Measurements from ENCODE around the gene ZC3H12C. TPM values are rescaled to one million over a fixed set of nuclear protein-coding genes. Genes with fewer than 3 reads are reported as not detected.

Gene ZC3H12C
- total RNA-seq, 1 donor from 2014 or later, result 10.2 TPM

GRCh38 chr11:110110854-110111253, 17.7 kb downstream of the ZC3H12C start:
- no peak for TF ChIP-seq CTCF (IDR thresholded peaks at IDR 0.05; ENCODE audit: insufficient read depth, low read length, poor library complexity, severe bottlenecking)
- Histone ChIP-seq H3K36me3 (ENCODE audit: control insufficient read depth, insufficient read depth, low read length) (no peaks in the 10 kb centered on the region), H3K4me3 (ENCODE audit: low read depth, low read length) (no peak overlapping the region), H3K27me3 (ENCODE audit: control insufficient read depth, insufficient read depth, low read length) (no peaks in the 10 kb centered on the region)
- no peak for DNase-seq (ENCODE audit: low read depth)

- H3K36me3 ChIP-seq (ENCODE audit: control insufficient read depth, insufficient read depth, low read length), result no peaks in the 10 kb centered on the region
- H3K4me3 ChIP-seq (ENCODE audit: low read depth, low read length), result no peak overlapping the region
- no peaks in the 10 kb centered on the region for H3K27me3 ChIP-seq (ENCODE audit: control insufficient read depth, insufficient read depth, low read length)
- no peak for DNase-seq (ENCODE audit: low read depth)
- no peak for TF ChIP-seq CTCF (IDR thresholded peaks at IDR 0.05; ENCODE audit: insufficient read depth, low read length, poor library complexity, severe bottlenecking)
These were observed 19.3 kb downstream of the ZC3H12C start for GRCh38 chr11:110112457-110112856.

GRCh38 chr11:110113505-110113904, 20.3 kb downstream of the ZC3H12C start:
- TF ChIP-seq CTCF (IDR thresholded peaks at IDR 0.05; ENCODE audit: insufficient read depth, low read length, poor library complexity, severe bottlenecking), result no peak
- Histone ChIP-seq H3K4me3 (ENCODE audit: low read depth, low read length) (no peak overlapping the region), H3K27me3 (ENCODE audit: control insufficient read depth, insufficient read depth, low read length) (no peaks in the 10 kb centered on the region), H3K36me3 (ENCODE audit: control insufficient read depth, insufficient read depth, low read length) (no peaks in the 10 kb centered on the region)
- DNase-seq (ENCODE audit: low read depth), result no peak

DNA sequence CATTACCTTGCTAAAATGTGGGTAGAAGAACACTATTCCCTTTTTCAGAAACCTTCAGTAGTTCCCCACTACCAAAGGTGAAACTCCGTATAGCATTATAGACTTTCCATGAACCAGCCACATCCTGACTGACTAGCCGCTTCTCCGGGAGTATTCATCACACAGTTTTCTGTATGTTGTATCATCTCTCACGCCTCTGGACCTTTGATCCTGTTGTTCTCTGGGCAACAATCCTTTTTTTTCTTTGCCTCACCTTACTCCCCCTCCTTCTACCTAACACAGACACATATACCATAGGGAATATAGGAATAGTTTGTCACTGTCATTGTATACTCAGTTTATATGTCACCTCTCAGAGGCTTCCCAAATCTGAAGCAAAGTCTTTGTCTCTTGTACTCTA, 20.8 kb downstream of the ZC3H12C start:
- DNase-seq (ENCODE audit: low read depth), result no peak
- no peak overlapping the region for H3K4me3 ChIP-seq (ENCODE audit: low read depth, low read length)
- no peak for TF ChIP-seq CTCF (IDR thresholded peaks at IDR 0.05; ENCODE audit: insufficient read depth, low read length, poor library complexity, severe bottlenecking)
- H3K36me3 ChIP-seq (ENCODE audit: control insufficient read depth, insufficient read depth, low read length), result no peaks in the 10 kb centered on the region
- no peaks in the 10 kb centered on the region for H3K27me3 ChIP-seq (ENCODE audit: control insufficient read depth, insufficient read depth, low read length)

DNA sequence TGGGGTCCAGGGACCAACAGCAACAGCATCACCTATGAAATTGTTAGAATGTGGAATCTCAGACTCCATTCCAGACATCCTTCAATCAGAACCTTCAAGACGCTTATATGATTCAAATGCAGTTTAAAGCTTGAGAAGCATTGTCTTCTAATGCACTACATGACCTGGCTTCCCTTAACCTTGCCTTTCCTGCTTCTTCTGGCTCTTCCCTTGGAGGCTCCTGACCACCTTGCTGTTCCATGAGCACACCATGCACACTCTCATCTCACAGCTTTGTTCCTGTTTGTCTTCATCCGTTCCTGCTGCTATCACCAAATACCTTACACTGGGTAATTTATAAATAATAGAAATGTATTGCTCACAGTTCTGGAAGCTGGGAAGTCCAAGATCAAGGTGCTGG, 26.1 kb downstream of the ZC3H12C start:
- TF ChIP-seq CTCF (IDR thresholded peaks at IDR 0.05; ENCODE audit: insufficient read depth, low read length, poor library complexity, severe bottlenecking), result no peak
- H3K4me3 ChIP-seq (ENCODE audit: low read depth, low read length), result no peak overlapping the region
- no peak for DNase-seq (ENCODE audit: low read depth)
- H3K36me3 ChIP-seq (ENCODE audit: control insufficient read depth, insufficient read depth, low read length), result no peaks in the 10 kb centered on the region
- H3K27me3 ChIP-seq (ENCODE audit: control insufficient read depth, insufficient read depth, low read length), result no peaks in the 10 kb centered on the region

DNA sequence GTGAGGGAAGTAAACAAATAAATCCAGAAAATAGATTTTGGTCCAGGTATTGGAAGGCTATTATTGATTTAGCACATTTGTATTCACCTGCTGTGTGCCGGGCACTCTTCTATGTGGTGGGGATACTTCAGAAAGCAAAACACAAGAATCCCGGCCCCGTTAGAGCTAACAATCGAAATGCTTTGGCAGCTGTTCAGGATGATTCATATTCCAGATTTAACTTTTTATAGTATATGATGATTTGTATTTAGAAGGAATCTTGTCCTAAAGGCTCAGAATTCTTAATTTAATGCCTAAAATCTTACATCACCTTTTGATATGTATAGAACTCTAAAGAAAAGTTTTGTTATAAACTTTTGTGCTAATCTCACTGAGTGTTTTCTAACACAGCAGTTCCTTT, 28.0 kb downstream of the ZC3H12C start:
- DNase-seq (ENCODE audit: low read depth), result no peak
- no peak for TF ChIP-seq CTCF (IDR thresholded peaks at IDR 0.05; ENCODE audit: insufficient read depth, low read length, poor library complexity, severe bottlenecking)
- Histone ChIP-seq H3K27me3 (ENCODE audit: control insufficient read depth, insufficient read depth, low read length) (no peaks in the 10 kb centered on the region), H3K36me3 (ENCODE audit: control insufficient read depth, insufficient read depth, low read length) (no peaks in the 10 kb centered on the region), H3K4me3 (ENCODE audit: low read depth, low read length) (no peak overlapping the region)

Data from kidney epithelial cell (primary cell).